ENCODE data around the gene CAMTA1. TPM values are rescaled to one million over a fixed set of nuclear protein-coding genes. Genes with fewer than 3 reads are reported as not detected.

Gene CAMTA1
- polyA plus RNA-seq, 1 of the 3 experiments (the other 2 are of a cell fraction), result 63.1 TPM

GRCh38 chr1:7555391-7556185, 770.3 kb downstream of the CAMTA1 start:
- POLR2A ChIA-PET, result interaction anchor here (1.7 to 5.9 kb wide), 2 partner anchors 29 to 74 kb away, joined by 5 to 43 read pairs; no protein-coding TSS in a partner anchor
- H3K4me1 ChIP-seq (ENCODE audit: control insufficient read depth in 1 of 2, insufficient read depth in 2 of 2, low read depth in 1 of 2, low read length in 1 of 2), result peaks cover 0 to 83% of the 10 kb centered on the region in 2 experiments; a peak in 2 of 4 replicates
- CTCF ChIA-PET, result interaction anchor here (0.7 to 3.5 kb wide), 9 partner anchors 14 to 513 kb away, joined by 3 to 18 read pairs (median 3); no protein-coding TSS in a partner anchor
- no peak overlapping the region for H3K9ac ChIP-seq
- no peak for DNase-seq
- H3K4me3 ChIP-seq (ENCODE audit: low read depth in 2 of 2, low read length in 1 of 2), result no peak overlapping the region
- no peaks in the 10 kb centered on the region for H3K9me2 ChIP-seq
- H3K36me3 ChIP-seq (replicated peaks in 1 of 2; ENCODE audit: control insufficient read depth in 1 of 2, insufficient read depth in 2 of 2, low read length in 1 of 2), result no peaks in the 10 kb centered on the region
- WGBS (ENCODE audit: low lambda C conversion rate), result 39% methylated on average over 10 of the region's 12 CpGs
- no peaks in the 10 kb centered on the region for H3K79me2 ChIP-seq (ENCODE audit: insufficient read depth)
- TF ChIP-seq NFIC (IDR thresholded peaks at IDR 0.05; ENCODE audit: borderline replicate concordance) (no peak), RCOR1 (IDR thresholded peaks at IDR 0.05; ENCODE audit: low read length) (no peak), ELF1 (IDR thresholded peaks at IDR 0.05) (no peak), EZH2phosphoT487 (IDR thresholded peaks at IDR 0.05; ENCODE audit: borderline replicate concordance, low read depth) (no peak)
- TF ChIP-seq, protein P1, sequence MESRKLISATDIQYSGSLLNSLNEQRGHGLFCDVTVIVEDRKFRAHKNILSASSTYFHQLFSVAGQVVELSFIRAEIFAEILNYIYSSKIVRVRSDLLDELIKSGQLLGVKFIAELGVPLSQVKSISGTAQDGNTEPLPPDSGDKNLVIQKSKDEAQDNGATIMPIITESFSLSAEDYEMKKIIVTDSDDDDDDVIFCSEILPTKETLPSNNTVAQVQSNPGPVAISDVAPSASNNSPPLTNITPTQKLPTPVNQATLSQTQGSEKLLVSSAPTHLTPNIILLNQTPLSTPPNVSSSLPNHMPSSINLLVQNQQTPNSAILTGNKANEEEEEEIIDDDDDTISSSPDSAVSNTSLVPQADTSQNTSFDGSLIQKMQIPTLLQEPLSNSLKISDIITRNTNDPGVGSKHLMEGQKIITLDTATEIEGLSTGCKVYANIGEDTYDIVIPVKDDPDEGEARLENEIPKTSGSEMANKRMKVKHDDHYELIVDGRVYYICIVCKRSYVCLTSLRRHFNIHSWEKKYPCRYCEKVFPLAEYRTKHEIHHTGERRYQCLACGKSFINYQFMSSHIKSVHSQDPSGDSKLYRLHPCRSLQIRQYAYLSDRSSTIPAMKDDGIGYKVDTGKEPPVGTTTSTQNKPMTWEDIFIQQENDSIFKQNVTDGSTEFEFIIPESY (IDR thresholded peaks at IDR 0.05; ENCODE audit: borderline replicate concordance, low read depth), result no peak
- H3K4me2 ChIP-seq, result no peak overlapping the region
- H3K27ac ChIP-seq (ENCODE audit: low read depth in 2 of 2, low read length in 1 of 2), result peak overlapping the region in 1 of 2 experiments; percentile 100; a peak in 2 of 4 replicates
- H2AFZ ChIP-seq (ENCODE audit: low read depth), result no peak overlapping the region
- no peaks in the 10 kb centered on the region for H3F3A ChIP-seq (replicated peaks; ENCODE audit: insufficient read depth)
- H4K20me1 ChIP-seq (ENCODE audit: insufficient read depth), result no peaks in the 10 kb centered on the region
- no peaks in the 10 kb centered on the region for H3K9me3 ChIP-seq
- no peaks in the 10 kb centered on the region for H3K27me3 ChIP-seq (ENCODE audit: insufficient read depth)

GRCh38 chr1:7557301-7557891, 772.1 kb downstream of the CAMTA1 start:
- Histone ChIP-seq H3K9ac (no peak overlapping the region), H3K27ac (ENCODE audit: low read depth in 2 of 2, low read length in 1 of 2) (peak overlapping the region; percentile 46 to 100; a peak in 3 of 4 replicates), H3K4me1 (ENCODE audit: control insufficient read depth in 1 of 2, insufficient read depth in 2 of 2, low read depth in 1 of 2, low read length in 1 of 2) (peaks cover 0 to 83% of the 10 kb centered on the region in 2 experiments; a peak in 2 of 4 replicates), H3K27me3 (ENCODE audit: insufficient read depth) (no peaks in the 10 kb centered on the region), H2AFZ (ENCODE audit: low read depth) (no peak overlapping the region), H3F3A (replicated peaks; ENCODE audit: insufficient read depth) (no peaks in the 10 kb centered on the region), H3K9me3 (no peaks in the 10 kb centered on the region), H4K20me1 (ENCODE audit: insufficient read depth) (no peaks in the 10 kb centered on the region), H3K36me3 (replicated peaks in 1 of 2; ENCODE audit: control insufficient read depth in 1 of 2, insufficient read depth in 2 of 2, low read length in 1 of 2) (no peaks in the 10 kb centered on the region), H3K4me2 (no peak overlapping the region), H3K79me2 (ENCODE audit: insufficient read depth) (no peaks in the 10 kb centered on the region), H3K4me3 (ENCODE audit: low read depth in 2 of 2, low read length in 1 of 2) (peak overlapping the region in 1 of 2 experiments; percentile 17; a peak in 1 of 4 replicates), H3K9me2 (no peaks in the 10 kb centered on the region)
- POLR2A ChIA-PET, result interaction anchor here (0.6 to 5.9 kb wide), 16 partner anchors 16 to 266 kb away, joined by 3 to 43 read pairs (median 5); no protein-coding TSS in a partner anchor
- 35% methylated on average over 8 of the region's 10 CpGs for WGBS (ENCODE audit: low lambda C conversion rate)
- CTCF ChIA-PET, result interaction anchor here (0.6 to 3.5 kb wide), 15 partner anchors 15 to 339 kb away, joined by 3 to 18 read pairs (median 3); no protein-coding TSS in a partner anchor
- TF ChIP-seq REST (IDR thresholded peaks at IDR 0.05; ENCODE audit: low read depth, low read length) (no peak), GABPA (IDR thresholded peaks at IDR 0.05; ENCODE audit: low read depth) (no peak), MEF2A (IDR thresholded peaks at IDR 0.05; ENCODE audit: borderline replicate concordance, low read depth) (no peak), FOSL2 (IDR thresholded peaks at IDR 0.05; ENCODE audit: borderline replicate concordance, low read depth) (no peak), TCF12 (IDR thresholded peaks at IDR 0.05) (no peak), ELF1 (IDR thresholded peaks at IDR 0.05) (no peak), FOXJ3 (CRISPR knock-in tag; IDR thresholded peaks at IDR 0.05) (no peak)
- TF ChIP-seq, protein P2, sequence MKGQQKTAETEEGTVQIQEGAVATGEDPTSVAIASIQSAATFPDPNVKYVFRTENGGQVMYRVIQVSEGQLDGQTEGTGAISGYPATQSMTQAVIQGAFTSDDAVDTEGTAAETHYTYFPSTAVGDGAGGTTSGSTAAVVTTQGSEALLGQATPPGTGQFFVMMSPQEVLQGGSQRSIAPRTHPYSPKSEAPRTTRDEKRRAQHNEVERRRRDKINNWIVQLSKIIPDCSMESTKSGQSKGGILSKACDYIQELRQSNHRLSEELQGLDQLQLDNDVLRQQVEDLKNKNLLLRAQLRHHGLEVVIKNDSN (IDR thresholded peaks at IDR 0.05; ENCODE audit: borderline replicate concordance, low read depth), result no peak
- peak; percentile 68 for DNase-seq
